SIG-M5 (cell line): ENCODE data around the gene C15orf39.

Experiments
- DNase-seq: peaks from one replicate; lab custom pipeline; 2025; lab: John Stamatoyannopoulos, UW

C15orf39 gene

DNA sequence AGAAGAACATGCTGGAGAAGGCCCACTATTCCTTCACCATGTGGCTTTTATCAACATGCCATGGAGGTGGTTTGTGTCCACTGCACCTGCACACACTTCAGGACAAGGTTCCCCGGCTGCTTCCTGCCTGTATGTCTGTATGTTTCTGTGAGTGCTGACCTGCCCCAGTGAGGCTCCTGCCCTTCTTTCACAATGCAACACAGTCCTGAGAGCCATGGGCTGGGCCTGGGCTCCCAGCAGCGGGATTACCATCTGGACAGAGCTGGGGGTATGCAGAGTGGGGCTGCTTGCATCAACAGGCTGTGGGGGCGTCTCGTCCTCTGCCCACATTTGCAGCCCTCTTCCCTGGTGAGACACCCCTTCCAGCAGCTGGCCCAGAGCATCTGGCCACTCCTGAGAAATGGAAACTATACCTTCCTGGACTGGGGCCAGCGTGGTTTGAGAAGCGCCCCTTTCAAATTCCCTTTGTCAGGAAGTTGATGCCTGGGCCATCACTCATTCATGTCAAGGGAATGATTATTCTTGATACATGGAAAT is 29.3 kb upstream of the C15orf39 start:
- no peak for DNase-seq

DNA sequence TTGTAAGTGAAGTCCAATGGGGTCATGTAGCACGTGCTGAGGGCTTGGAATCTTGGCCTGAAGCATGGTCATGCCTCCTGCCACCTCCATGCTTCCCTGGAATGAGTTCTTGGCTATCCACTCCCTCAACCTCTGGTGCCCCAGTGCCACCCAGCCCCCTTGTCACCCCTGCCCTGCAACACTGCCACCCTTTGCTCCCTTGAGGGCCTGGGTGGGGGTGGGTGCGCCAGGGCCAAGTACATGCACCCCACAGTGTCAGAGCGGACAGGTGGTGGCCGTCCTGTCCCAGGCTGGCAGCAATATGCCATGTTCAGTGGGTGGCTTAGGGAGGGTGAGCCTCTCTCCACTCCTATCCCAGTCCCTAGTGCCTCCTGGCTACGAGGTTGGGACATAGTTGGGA is 27.6 kb upstream of the C15orf39 start:
- DNase-seq = no peak

DNA sequence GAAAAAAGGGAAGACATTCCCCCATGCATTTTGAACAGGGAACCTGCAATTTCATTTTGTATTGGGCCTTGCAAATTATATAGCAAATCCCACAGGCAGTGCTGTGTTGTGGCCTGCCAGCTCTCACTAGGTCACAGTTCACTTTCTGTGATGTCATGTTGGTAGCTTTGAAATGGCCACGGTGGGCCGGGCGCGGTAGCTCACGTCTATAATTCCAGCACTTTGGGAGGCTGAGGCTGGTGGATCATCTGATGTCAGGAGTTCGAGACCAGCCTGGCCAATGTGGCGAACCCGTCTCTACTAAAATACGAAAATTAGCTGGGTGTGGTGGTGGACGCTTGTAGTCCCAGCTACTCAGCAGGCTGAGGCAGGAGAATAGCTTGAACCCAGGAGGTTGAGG is 27.0 kb upstream of the C15orf39 start:
- no peak for DNase-seq

GRCh38 chr15:75176396-75176761 is 25.3 kb upstream of the C15orf39 start:
- DNase-seq = no peak

GRCh38 chr15:75177360-75178071 is 24.2 kb upstream of the C15orf39 start:
- no peak for DNase-seq

GRCh38 chr15:75178171-75178937 is 23.3 kb upstream of the C15orf39 start:
- DNase-seq = no peak

- no peak for DNase-seq
These were observed 22.5 kb upstream of the C15orf39 start for GRCh38 chr15:75178938-75179745.

DNA sequence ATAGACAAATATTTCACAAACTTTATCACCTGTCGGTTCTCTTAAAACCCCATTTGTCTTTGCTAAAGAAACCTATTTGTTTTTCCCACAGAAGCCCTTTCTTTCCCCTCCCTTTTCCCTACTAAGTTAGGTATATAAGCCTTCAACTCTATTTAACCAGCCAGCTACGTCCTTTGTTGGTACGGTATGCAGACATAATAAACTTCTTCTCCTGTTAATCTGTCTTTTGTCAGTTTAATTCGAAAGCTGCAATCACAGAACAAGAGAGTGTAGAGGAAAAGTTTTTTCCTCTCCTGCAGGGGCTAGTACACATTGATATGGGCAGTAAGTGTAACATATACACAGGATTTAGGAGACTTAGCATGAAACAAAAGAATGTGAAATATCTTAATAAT is 21.9 kb upstream of the C15orf39 start:
- no peak for DNase-seq

- DNase-seq = no peak
These were observed 19.9 kb upstream of the C15orf39 start for GRCh38 chr15:75181780-75182179.

- DNase-seq = no peak
These were observed 19.2 kb upstream of the C15orf39 start for GRCh38 chr15:75182187-75183131.

DNA sequence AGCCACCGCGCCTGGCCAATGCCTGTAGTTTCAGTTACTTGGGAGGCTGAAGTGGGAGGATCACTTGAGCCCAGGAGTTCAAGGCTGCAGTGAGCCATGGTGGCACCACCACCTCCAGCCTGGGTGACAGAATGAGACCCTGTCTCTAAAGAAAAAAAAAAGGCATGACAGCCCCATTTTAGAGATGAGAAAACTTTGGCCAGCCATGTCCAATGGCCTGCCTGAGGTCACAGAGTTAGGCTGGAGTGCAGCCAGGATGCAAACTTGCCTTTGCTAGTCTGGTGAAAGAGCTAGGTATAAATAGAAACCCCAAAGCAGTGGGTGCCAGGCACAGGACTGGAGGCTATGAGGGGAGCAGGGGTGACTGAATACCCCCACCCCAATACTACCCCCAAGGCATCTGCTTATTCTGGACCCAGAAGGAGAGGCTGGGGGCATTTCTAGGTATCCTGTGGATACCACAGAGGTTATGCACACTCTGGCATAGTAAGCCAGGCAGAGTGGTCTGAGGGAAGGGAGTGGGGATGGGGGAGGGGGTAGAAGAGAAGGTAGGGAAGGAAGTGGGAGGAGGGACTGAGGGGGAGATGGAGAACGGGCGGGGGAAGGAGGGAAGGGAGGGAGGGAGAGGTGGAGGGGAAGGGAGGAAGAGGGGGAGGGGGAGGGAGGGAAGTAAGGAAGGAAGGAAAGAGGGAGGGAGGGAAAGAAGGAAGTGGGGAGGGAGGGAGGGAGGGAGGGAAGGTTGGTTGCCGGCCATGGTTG is 16.2 kb upstream of the C15orf39 start:
- DNase-seq = no peak

DNA sequence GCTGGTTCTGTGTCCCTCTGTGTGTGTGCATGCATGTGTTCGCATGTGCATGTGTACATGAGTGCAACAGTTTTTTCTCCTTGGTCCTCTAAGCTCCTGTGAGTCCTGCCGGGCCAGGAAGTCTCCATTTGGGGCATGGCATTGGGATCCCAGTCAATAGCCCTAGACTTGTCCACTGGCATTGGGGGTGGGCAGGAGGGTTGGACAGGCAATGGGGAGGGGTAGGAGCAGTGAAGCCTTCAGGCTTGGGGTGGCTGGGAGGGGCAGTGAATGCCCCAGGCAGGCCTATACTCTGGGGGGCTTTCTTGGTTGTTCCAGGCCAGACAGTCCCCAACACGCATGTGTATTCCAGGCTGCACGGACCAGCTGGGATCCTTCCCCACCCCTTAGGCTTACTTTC is 15.6 kb upstream of the C15orf39 start:
- DNase-seq = no peak

GRCh38 chr15:75188499-75188898 is 13.2 kb upstream of the C15orf39 start:
- DNase-seq = no peak

- no peak for DNase-seq
These were observed 10.4 kb upstream of the C15orf39 start for GRCh38 chr15:75191235-75191634.

GRCh38 chr15:75192307-75192706 is 9.4 kb upstream of the C15orf39 start:
- DNase-seq = no peak

GRCh38 chr15:75193272-75193671 is 8.4 kb upstream of the C15orf39 start:
- no peak for DNase-seq

DNA sequence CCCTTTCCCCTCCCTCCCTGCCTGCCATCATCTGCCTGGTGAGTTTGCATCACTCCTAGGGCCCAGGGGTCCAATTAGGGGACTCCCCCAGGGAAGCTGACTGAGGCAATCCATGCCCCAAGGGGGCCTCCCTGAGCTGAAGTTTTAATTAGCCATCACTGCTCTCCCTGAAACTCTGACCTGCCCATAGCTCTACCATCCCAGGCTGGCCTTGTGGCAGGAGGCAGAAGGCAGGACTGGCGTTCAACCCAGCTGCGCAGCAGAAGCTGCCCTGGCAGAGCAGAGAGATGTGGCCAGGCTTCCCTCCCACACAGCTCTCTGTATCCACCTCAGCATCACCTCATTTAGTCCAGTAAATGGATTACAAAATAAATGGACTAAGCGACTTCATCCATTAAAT is 7.7 kb upstream of the C15orf39 start:
- no peak for DNase-seq

- no peak for DNase-seq
These were observed 7.3 kb upstream of the C15orf39 start for GRCh38 chr15:75194397-75194796.

GRCh38 chr15:75195122-75195765 is 6.4 kb upstream of the C15orf39 start:
- no peak for DNase-seq

- DNase-seq = no peak
These were observed 5.9 kb upstream of the C15orf39 start for GRCh38 chr15:75195766-75196241.
